IMR-90 (cell line): ENCODE data around the gene NKTR. TPM values are rescaled to one million over a fixed set of nuclear protein-coding genes. Genes with fewer than 3 reads are reported as not detected.

Experiments used
- ATAC-seq: fragments of 200-7000 bp; cut with Tn5 transposase; 2 replicates; pipeline ENCODE4 v1.9.1; 2020; ENCODE audit warnings: low read depth, mild to moderate bottlenecking, moderate library complexity
- BruUV-seq: library from RNA; stranded (reverse); fragments of 400-500 nt; replicated peaks from 2 replicates; lab custom pipeline; 2021; lab: Mats Ljungman, UMichigan
- CTCF ChIA-PET: fragments of 300-600 bp; formaldehyde crosslinking; extraction: SDS; loops from one replicate; lab custom pipeline; 2021; ENCODE audit warnings: antibody characterized with exemption; lab: Yijun Ruan, JAX
- POLR2A ChIA-PET: fragments of 300-600 bp; sonication (Branson Sonifier 250); formaldehyde crosslinking; loops from one replicate; lab custom pipeline; 2022; ENCODE audit warnings: antibody characterized with exemption; ENCODE audit not compliant: unreplicated experiment; lab: Charles Lee
- DNase-seq: peaks from one replicate; pipeline ENCODE4 v3.0.0; 2013
- H2AFZ ChIP-seq: replicated peaks from 2 replicates; pipeline ENCODE3; 2013; ENCODE audit warnings: low read length, mild to moderate bottlenecking; ENCODE audit not compliant: poor library complexity
- H2AK5ac ChIP-seq: 2 replicates; pipeline ENCODE4 v1.6.1; 2013; ENCODE audit warnings: low read depth, low read length, inconsistent platforms
- H2AK9ac ChIP-seq: replicated peaks from 2 replicates; pipeline ENCODE3; 2013; ENCODE audit warnings: mild to moderate bottlenecking, low read depth, low read length, moderate library complexity; ENCODE audit not compliant: poor library complexity
- H2BK120ac ChIP-seq: 2 replicates; pipeline ENCODE4 v1.6.1; 2013; ENCODE audit warnings: low read depth, low read length, inconsistent platforms
- H2BK15ac ChIP-seq: 3 replicates; pipeline ENCODE4 v1.6.1; 2013; ENCODE audit warnings: low read depth, low read length, inconsistent platforms
- H2BK20ac ChIP-seq: 2 replicates; pipeline ENCODE4 v1.6.1; 2013; ENCODE audit warnings: low read depth, mild to moderate bottlenecking, inconsistent platforms, low read length, moderate library complexity
- H2BK5ac ChIP-seq: 2 replicates; pipeline ENCODE4 v1.6.1; 2013; ENCODE audit warnings: mild to moderate bottlenecking, low read depth, low read length, inconsistent platforms; ENCODE audit not compliant: poor library complexity, severe bottlenecking
- H3K14ac ChIP-seq: replicated peaks from 2 replicates; pipeline ENCODE4 v1.6.1; 2013; ENCODE audit warnings: low read depth, low read length, inconsistent platforms
- H3K18ac ChIP-seq: 2 replicates; pipeline ENCODE4 v1.6.1; 2013; ENCODE audit warnings: low read depth, low read length, control low read depth
- H3K23ac ChIP-seq: 2 replicates; pipeline ENCODE4 v1.6.1; 2013; ENCODE audit warnings: low read depth, low read length, inconsistent platforms
- H3K27ac ChIP-seq: 2 replicates; pipeline ENCODE4 v1.5.1; 2013; ENCODE audit warnings: mild to moderate bottlenecking, control low read depth, low read length; ENCODE audit not compliant: insufficient read depth
- H3K27me3 ChIP-seq: 2 replicates; pipeline ENCODE4 v1.6.1; 2013; ENCODE audit warnings: low read length; ENCODE audit not compliant: control insufficient read depth, insufficient read depth
- H3K36me3 ChIP-seq: 2 replicates; pipeline ENCODE4 v1.6.1; 2013; ENCODE audit warnings: low read length, mixed read lengths; ENCODE audit not compliant: control insufficient read depth, insufficient read depth
- H3K4ac ChIP-seq: 2 replicates; pipeline ENCODE4 v1.6.1; 2013; ENCODE audit warnings: low read depth, low read length, inconsistent platforms
- H3K4me1 ChIP-seq: 2 replicates; pipeline ENCODE4 v1.6.1; 2013; ENCODE audit warnings: low read length, mixed read lengths; ENCODE audit not compliant: control insufficient read depth, insufficient read depth
- H3K4me2 ChIP-seq: 2 replicates; pipeline ENCODE4 v1.6.1; 2013; ENCODE audit warnings: low read depth, mild to moderate bottlenecking, control low read depth, low read length, moderate library complexity
- H3K4me3 ChIP-seq: 2 replicates; pipeline ENCODE4 v1.5.1; 2013; ENCODE audit warnings: low read depth, mild to moderate bottlenecking, control low read depth, low read length, moderate library complexity; ENCODE audit not compliant: insufficient read depth
- H3K56ac ChIP-seq: 2 replicates; pipeline ENCODE4 v1.6.1; 2013; ENCODE audit warnings: low read length, inconsistent platforms; ENCODE audit not compliant: insufficient read depth; ENCODE audit errors: extremely low read depth
- H3K79me1 ChIP-seq, 2 experiments: 2 replicates each; pipeline ENCODE4 v1.6.1; 2013; ENCODE audit warnings: low read length in 2 of 2, inconsistent platforms in 1 of 2, low read depth in 1 of 2
- H3K9ac ChIP-seq: 2 replicates; pipeline ENCODE4 v1.6.1; 2013; ENCODE audit warnings: low read depth, low read length, control low read depth
- H3K9me1 ChIP-seq: 2 replicates; pipeline ENCODE4 v1.6.1; 2013; ENCODE audit warnings: low read length, inconsistent platforms; ENCODE audit not compliant: insufficient read depth
- H3K9me3 ChIP-seq: 2 replicates; pipeline ENCODE4 v1.6.1; 2013; ENCODE audit warnings: low read length; ENCODE audit not compliant: control insufficient read depth, insufficient read depth
- H4K20me1 ChIP-seq: 2 replicates; pipeline ENCODE4 v1.6.1; 2013; ENCODE audit warnings: low read length, inconsistent platforms; ENCODE audit not compliant: insufficient read depth
- H4K5ac ChIP-seq: 2 replicates; pipeline ENCODE4 v1.6.1; 2013; ENCODE audit warnings: mild to moderate bottlenecking, low read depth, low read length, control low read depth
- H4K8ac ChIP-seq, 2 experiments: 2 replicates each; pipeline ENCODE4 v1.6.1; 2013; ENCODE audit warnings: low read depth in 2 of 2, low read length in 2 of 2, control low read depth in 1 of 2, inconsistent platforms in 1 of 2
- H4K91ac ChIP-seq: 2 replicates; pipeline ENCODE4 v1.6.1; 2013; ENCODE audit warnings: low read depth, low read length, inconsistent platforms; ENCODE audit not compliant: insufficient read depth
- FOS ChIP-seq: fragments of 150-350 bp; IDR thresholded peaks from 2 replicates; pipeline ENCODE4 v1.6.1; 2016; ENCODE audit warnings: low read depth, low read length
- RAD21 ChIP-seq: IDR thresholded peaks from 2 replicates; pipeline ENCODE4 v1.6.1; 2012; ENCODE audit warnings: low read length, improper control_type of control experiment
- WGBS, 2 experiments: methylation state at CpG; one replicate each; pipeline versions ENCODE4 v1.1.5 to v1.1.7; 2013; ENCODE audit warnings: missing lambda C conversion rate in 2 of 2; ENCODE audit not compliant: insufficient read length in 1 of 2; ENCODE audit errors: extremely low coverage in 2 of 2; 5-methylcytosine and 5-hydroxymethylcytosine counted together
- dilution Hi-C: fragments of 300-500 bp; cut with HindIII; formaldehyde crosslinking; loops from one replicate; pipeline ENCODE4 v1.14.3; 2018; ENCODE audit warnings: low sequenced_read_pairs; ENCODE audit not compliant: unreplicated experiment
- in situ Hi-C: fragments of 300-500 bp; cut with MboI; formaldehyde crosslinking; loops from 3 replicates; pipeline ENCODE4 v1.14.3; 2019; ENCODE audit warnings: low sequenced_read_pairs, inconsistent platforms, mixed read lengths
- intact Hi-C: fragments of 100-400 bp; cut with micrococcal nuclease; formaldehyde crosslinking; loops from 2 replicates; pipeline ENCODE4 v1.10.0; 2022
- polyA plus RNA-seq, 3 experiments: library from polyadenylated mRNA; depleted of rRNA; stranded (reverse); fragments of >200 nt; gene quantifications; 2 replicates each; pipeline ENCODE4 v1.2.3, GENCODE V29; 2012; ENCODE audit warnings: low replicate concordance in 1 of 3
- total RNA-seq: library from RNA; depleted of rRNA; stranded (reverse); fragments of >200 nt; gene quantifications from 2 replicates; pipeline ENCODE4 v1.2.3, GENCODE V29; 2012
- TF ChIP-seq, protein P1 (sequence below): conservative IDR thresholded peaks from 2 replicates; pipeline ENCODE4 v1.5.1; 2012; ENCODE audit warnings: mild to moderate bottlenecking, low read depth, low read length, improper control_type of control experiment

Gene NKTR
- total and polyA plus RNA-seq, 2 of the 4 experiments (the other 2 are of a cell fraction), result 24.0 to 30.7 TPM

DNA sequence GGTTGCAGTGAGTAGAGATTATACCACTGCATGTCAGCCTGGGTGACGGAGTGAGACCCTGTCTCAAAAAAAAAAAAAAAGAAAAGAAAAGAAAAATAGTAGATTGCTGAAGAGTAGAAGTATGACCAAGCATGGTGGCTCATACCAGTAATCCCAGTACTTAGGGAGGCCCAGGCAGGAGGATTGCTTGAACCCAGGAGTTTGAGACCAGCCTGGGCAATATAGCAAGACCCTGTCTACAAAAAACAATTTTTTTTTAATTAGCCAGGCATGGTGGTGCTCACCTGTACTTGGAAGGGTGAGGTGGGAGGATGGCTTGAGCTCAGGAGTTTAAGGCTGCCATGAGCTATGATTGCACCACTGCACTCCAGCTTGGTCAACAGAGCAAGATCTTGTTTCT is 2.5 kb downstream of the NKTR start:
- no peak overlapping the region for H4K91ac ChIP-seq
- no peak overlapping the region for H2AK9ac ChIP-seq
- POLR2A ChIA-PET, result no interaction called here
- no peak for DNase-seq
- H2AFZ ChIP-seq, result no peak overlapping the region
- peaks cover 54% of the 10 kb centered on the region for H4K20me1 ChIP-seq
- H2BK5ac ChIP-seq, result no peak overlapping the region
- peaks cover 6% of the 10 kb centered on the region for H3K36me3 ChIP-seq
- no peak overlapping the region for H2AK5ac ChIP-seq
- CTCF ChIA-PET, result interaction anchor here (0.6 to 0.7 kb wide), 3 partner anchors 11 to 237 kb away, joined by 3 to 4 read pairs (median 4); no protein-coding TSS in a partner anchor
- H3K27ac ChIP-seq, result no peak overlapping the region
- H2BK120ac ChIP-seq, result no peak overlapping the region
- no peak overlapping the region for H3K14ac ChIP-seq
- H3K18ac ChIP-seq, result no peak overlapping the region
- intact Hi-C loops, result loop anchor here (5.0 kb wide), 2 partner anchors 34 to 49 kb away; partner anchors contain the start of gene ZBTB47
- no peak overlapping the region for H2BK20ac ChIP-seq
- H3K56ac ChIP-seq, result no peak overlapping the region
- no peaks in the 10 kb centered on the region for H3K27me3 ChIP-seq
- H3K23ac ChIP-seq, result 0 out of 2 replicates have a peak overlapping the region, but pooled peaks have one; percentile 48
- TF ChIP-seq, protein P1, sequence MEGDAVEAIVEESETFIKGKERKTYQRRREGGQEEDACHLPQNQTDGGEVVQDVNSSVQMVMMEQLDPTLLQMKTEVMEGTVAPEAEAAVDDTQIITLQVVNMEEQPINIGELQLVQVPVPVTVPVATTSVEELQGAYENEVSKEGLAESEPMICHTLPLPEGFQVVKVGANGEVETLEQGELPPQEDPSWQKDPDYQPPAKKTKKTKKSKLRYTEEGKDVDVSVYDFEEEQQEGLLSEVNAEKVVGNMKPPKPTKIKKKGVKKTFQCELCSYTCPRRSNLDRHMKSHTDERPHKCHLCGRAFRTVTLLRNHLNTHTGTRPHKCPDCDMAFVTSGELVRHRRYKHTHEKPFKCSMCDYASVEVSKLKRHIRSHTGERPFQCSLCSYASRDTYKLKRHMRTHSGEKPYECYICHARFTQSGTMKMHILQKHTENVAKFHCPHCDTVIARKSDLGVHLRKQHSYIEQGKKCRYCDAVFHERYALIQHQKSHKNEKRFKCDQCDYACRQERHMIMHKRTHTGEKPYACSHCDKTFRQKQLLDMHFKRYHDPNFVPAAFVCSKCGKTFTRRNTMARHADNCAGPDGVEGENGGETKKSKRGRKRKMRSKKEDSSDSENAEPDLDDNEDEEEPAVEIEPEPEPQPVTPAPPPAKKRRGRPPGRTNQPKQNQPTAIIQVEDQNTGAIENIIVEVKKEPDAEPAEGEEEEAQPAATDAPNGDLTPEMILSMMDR, result no peak
- TF ChIP-seq FOS, result no peak
- TF ChIP-seq RAD21, result no peak
- dilution Hi-C loops, result no loop called here
- H3K4me2 ChIP-seq, result no peak overlapping the region
- BruUV-seq, result no TSS peak
- in situ Hi-C loops, result no loop called here
- no peak overlapping the region for H3K9ac ChIP-seq
- 0 out of 2 replicates have a peak, but pooled peaks cover 3% of the 10 kb centered on the region for H3K4me1 ChIP-seq
- ATAC-seq, result no peak
- no peak overlapping the region for H2BK15ac ChIP-seq
- H3K9me3 ChIP-seq, result no peaks in the 10 kb centered on the region
- H3K79me1 ChIP-seq, result peaks cover 5 to 41% of the 10 kb centered on the region in 2 experiments; a peak in 3 of 4 replicates
- no peak overlapping the region for H3K4me3 ChIP-seq
- no peak overlapping the region for H3K4ac ChIP-seq
- no CpG with 5 or more reads among the region's 1 CpG for WGBS, 2 experiments
- no peak overlapping the region for H4K8ac ChIP-seq
- peaks cover 11% of the 10 kb centered on the region for H3K9me1 ChIP-seq
- H4K5ac ChIP-seq, result no peak overlapping the region
